ENCODE data around the gene CENPS.
"Not testable (repeated sequence)": the region's sequence is repeated elsewhere in the genome, so short reads cannot be mapped to it uniquely, and the experiment has no call there.

- not testable (repeated sequence) for TF ChIP-seq CTCF, POLR2A (IDR thresholded peaks at IDR 0.05)
Measured at GRCh38 chr1:10426535-10426848, 3.7 kb upstream of the CENPS start.

All from tibial nerve (tissue), 3 donors.